SK-N-SH treated with all-trans-retinoic acid at 6 μM for 48 hours (cell line): Measurements from ENCODE around the gene DAPL1.
A peak's percentile ranks its signal among the peaks of the same experiment; 100 is the strongest.

Source experiments
- ATAC-seq: fragments of 200-7000 bp; cut with Tn5 transposase; 3 replicates; pipeline ENCODE4 v1.9.1; 2020; ENCODE audit warnings: mild to moderate bottlenecking, moderate library complexity
- ARNTL ChIP-seq: fragments of 450-650 bp; formaldehyde crosslinking; IDR thresholded peaks from 2 replicates; pipeline ENCODE4 v1.5.0; 2020; ENCODE audit warnings: low read depth, mild to moderate bottlenecking, moderate library complexity, borderline replicate concordance
- BACH2 ChIP-seq: fragments of 250-450 bp; sonication (Bioruptor Pico); IDR thresholded peaks from 2 replicates; pipeline ENCODE4 v1.9.0; 2021; ENCODE audit warnings: mild to moderate bottlenecking, borderline replicate concordance
- CREB5 ChIP-seq: fragments of 250-450 bp; sonication (Bioruptor Pico); IDR thresholded peaks from 2 replicates; pipeline ENCODE4 v1.5.1; 2020; ENCODE audit warnings: low read depth, mild to moderate bottlenecking, moderate library complexity
- CSDC2 ChIP-seq: fragments of 250-450 bp; sonication (Bioruptor Pico); IDR thresholded peaks from 2 replicates; pipeline ENCODE4 v1.5.0; 2020; ENCODE audit warnings: mild to moderate bottlenecking, moderate library complexity
- CSRNP3 ChIP-seq: fragments of 250-450 bp; sonication (Bioruptor Pico); IDR thresholded peaks from 2 replicates; pipeline ENCODE4 v1.5.1; 2021; ENCODE audit warnings: mild to moderate bottlenecking, moderate library complexity
- ESRRG ChIP-seq: fragments of 250-450 bp; sonication (Bioruptor Pico); IDR thresholded peaks from 2 replicates; pipeline ENCODE4 v1.6.1; 2021; ENCODE audit warnings: mild to moderate bottlenecking
- GLIS3 ChIP-seq: fragments of 250-450 bp; sonication (Bioruptor Pico); IDR thresholded peaks from 2 replicates; pipeline ENCODE4 v1.5.0; 2020; ENCODE audit warnings: mild to moderate bottlenecking, moderate library complexity
- ISL1 ChIP-seq: fragments of 250-450 bp; sonication (Bioruptor Pico); IDR thresholded peaks from 2 replicates; pipeline ENCODE4 v2.1.2; 2022; ENCODE audit warnings: mild to moderate bottlenecking, moderate library complexity
- OSR1 ChIP-seq: fragments of 250-450 bp; sonication (Bioruptor Pico); IDR thresholded peaks from 2 replicates; pipeline ENCODE4 v1.8.0; 2022; ENCODE audit warnings: moderate library complexity, mild to moderate bottlenecking, inconsistent platforms
- PATZ1 ChIP-seq: fragments of 250-450 bp; sonication (Bioruptor Pico); IDR thresholded peaks from 2 replicates; pipeline ENCODE4 v1.8.0; 2020; ENCODE audit warnings: mild to moderate bottlenecking, moderate library complexity, borderline replicate concordance
- POU6F1 ChIP-seq: fragments of 250-450 bp; sonication (Bioruptor Pico); IDR thresholded peaks from 2 replicates; pipeline ENCODE4 v1.8.0; 2021; ENCODE audit warnings: low read depth, mild to moderate bottlenecking, moderate library complexity, borderline replicate concordance
- PPARA ChIP-seq: fragments of 250-450 bp; sonication (Bioruptor Pico); IDR thresholded peaks from 2 replicates; pipeline ENCODE4 v1.5.0; 2020; ENCODE audit warnings: mild to moderate bottlenecking, borderline replicate concordance
- RARB ChIP-seq: fragments of 250-450 bp; sonication (Bioruptor Pico); IDR thresholded peaks from 2 replicates; pipeline ENCODE4 v1.8.0; 2021; ENCODE audit warnings: mild to moderate bottlenecking, moderate library complexity
- SNAI2 ChIP-seq: fragments of 250-450 bp; sonication (Bioruptor Pico); IDR thresholded peaks from 2 replicates; pipeline ENCODE4 v1.5.0; 2020; ENCODE audit warnings: mild to moderate bottlenecking, moderate library complexity
- TCF4 ChIP-seq: fragments of 250-450 bp; sonication (Bioruptor Pico); IDR thresholded peaks from 2 replicates; pipeline ENCODE4 v1.8.0; 2021; ENCODE audit warnings: mild to moderate bottlenecking, moderate library complexity, borderline replicate concordance
- TOX ChIP-seq: fragments of 250-450 bp; sonication (Bioruptor Pico); IDR thresholded peaks from 2 replicates; pipeline ENCODE4 v1.8.0; 2021; ENCODE audit warnings: mild to moderate bottlenecking, moderate library complexity, borderline replicate concordance
- ZC3H10 ChIP-seq: fragments of 250-450 bp; sonication (Bioruptor Pico); IDR thresholded peaks from 2 replicates; pipeline ENCODE4 v1.5.1; 2021; ENCODE audit warnings: mild to moderate bottlenecking, moderate library complexity
- ZFP3 ChIP-seq: fragments of 250-450 bp; sonication (Bioruptor Pico); IDR thresholded peaks from 2 replicates; pipeline ENCODE4 v1.5.0; 2020; ENCODE audit warnings: mild to moderate bottlenecking, moderate library complexity
- ZFP30 ChIP-seq: fragments of 450-650 bp; formaldehyde crosslinking; IDR thresholded peaks from 2 replicates; pipeline ENCODE4 v1.5.0; 2022; ENCODE audit warnings: mild to moderate bottlenecking, moderate library complexity
- ZNF565 ChIP-seq: fragments of 450-650 bp; formaldehyde crosslinking; conservative IDR thresholded peaks from 2 replicates; pipeline ENCODE4 v1.5.0; 2020; ENCODE audit warnings: low read depth, mild to moderate bottlenecking, moderate library complexity
- ZNF70 ChIP-seq: fragments of 450-650 bp; formaldehyde crosslinking; IDR thresholded peaks from 2 replicates; pipeline ENCODE4 v1.5.0; 2020; ENCODE audit warnings: mild to moderate bottlenecking, moderate library complexity
- ZNF8 ChIP-seq: fragments of 450-650 bp; formaldehyde crosslinking; IDR thresholded peaks from 2 replicates; pipeline ENCODE4 v1.5.0; 2020; ENCODE audit warnings: mild to moderate bottlenecking, moderate library complexity

The DAPL1 gene

GRCh38 chr2:158776231-158776630 lies 18.9 kb upstream of the DAPL1 start:
- ATAC-seq: no peak
- TF ChIP-seq ZNF8 (CRISPR knock-in tag) (no peak), POU6F1 (CRISPR knock-in tag) (no peak), ZFP3 (CRISPR knock-in tag) (no peak), TCF4 (CRISPR knock-in tag) (peak; percentile 18; the same call in 1 of the 2 replicates)

- ATAC-seq: no peak
- no peak for TF ChIP-seq ZNF565 (CRISPR knock-in tag)
- TF ChIP-seq SNAI2 (CRISPR knock-in tag): no peak
- no peak for TF ChIP-seq POU6F1 (CRISPR knock-in tag)
- no peak for TF ChIP-seq CREB5 (CRISPR knock-in tag)
- TF ChIP-seq ZC3H10 (CRISPR knock-in tag): no peak
- no peak for TF ChIP-seq CSRNP3 (CRISPR knock-in tag)
- no peak for TF ChIP-seq BACH2
- TF ChIP-seq TOX: no peak
- no peak for TF ChIP-seq TCF4 (CRISPR knock-in tag)
- TF ChIP-seq ZNF70 (CRISPR knock-in tag): no peak
- no peak for TF ChIP-seq PATZ1 (CRISPR knock-in tag)
- no peak for TF ChIP-seq CSDC2
- TF ChIP-seq ISL1 (CRISPR knock-in tag): no peak
- no peak for TF ChIP-seq ZNF8 (CRISPR knock-in tag)
- TF ChIP-seq ZFP3 (CRISPR knock-in tag): no peak
- TF ChIP-seq ZFP30 (CRISPR knock-in tag): no peak
- no peak for TF ChIP-seq ESRRG (CRISPR knock-in tag)
- no peak for TF ChIP-seq ARNTL
Observed at GRCh38 chr2:158777077-158777476, 18.0 kb upstream of the DAPL1 start.

GRCh38 chr2:158778243-158778642 lies 16.9 kb upstream of the DAPL1 start:
- no peak for ATAC-seq

GRCh38 chr2:158779621-158780020 lies 15.5 kb upstream of the DAPL1 start:
- no peak for ATAC-seq
- TF ChIP-seq BACH2: no peak
- no peak for TF ChIP-seq PPARA (CRISPR knock-in tag)
- TF ChIP-seq ZFP30 (CRISPR knock-in tag): no peak
- TF ChIP-seq ZNF70 (CRISPR knock-in tag): no peak
- no peak for TF ChIP-seq ZNF8 (CRISPR knock-in tag)
- no peak for TF ChIP-seq TOX
- no peak for TF ChIP-seq SNAI2 (CRISPR knock-in tag)
- TF ChIP-seq CREB5 (CRISPR knock-in tag): no peak
- no peak for TF ChIP-seq OSR1
- no peak for TF ChIP-seq PATZ1 (CRISPR knock-in tag)
- TF ChIP-seq GLIS3 (CRISPR knock-in tag): no peak
- TF ChIP-seq RARB (CRISPR knock-in tag): no peak
- TF ChIP-seq, all 23 proteins: peak for 0

More at GRCh38 chr2:158778243-158778642, 16.9 kb upstream of the DAPL1 start:
- TF ChIP-seq ISL1 (CRISPR knock-in tag) (no peak), ZFP30 (CRISPR knock-in tag) (no peak), TCF4 (CRISPR knock-in tag) (no peak), PPARA (CRISPR knock-in tag) (no peak), RARB (CRISPR knock-in tag) (no peak), ZFP3 (CRISPR knock-in tag) (no peak), ARNTL (no peak), ZNF565 (CRISPR knock-in tag) (no peak), SNAI2 (CRISPR knock-in tag) (no peak)
